H1 (cell line): Measurements from ENCODE around the gene RFX1. TPM values are rescaled to one million over a fixed set of nuclear protein-coding genes. Genes with fewer than 3 reads are reported as not detected.

Experiments used
- BRCA1 ChIP-seq: IDR thresholded peaks from 2 replicates; pipeline ENCODE4 v1.6.1; 2012; ENCODE audit warnings: low read depth, low read length, improper control_type of control experiment
- CEBPB ChIP-seq: IDR thresholded peaks from 2 replicates; pipeline ENCODE4 v1.6.1; 2012; ENCODE audit warnings: low read depth, low read length
- CHD1 ChIP-seq: IDR thresholded peaks from 2 replicates; pipeline ENCODE4 v1.6.1; 2012; ENCODE audit warnings: low read depth, low read length, improper control_type of control experiment
- CREB1 ChIP-seq: IDR thresholded peaks from 2 replicates; pipeline ENCODE4 v1.6.1; 2012; ENCODE audit warnings: inconsistent platforms
- CTBP2 ChIP-seq: IDR thresholded peaks from 2 replicates; pipeline ENCODE4 v1.7.0; 2011; ENCODE audit warnings: borderline replicate concordance, mild to moderate bottlenecking, moderate library complexity, mixed read lengths, low read length; ENCODE audit not compliant: insufficient read depth, insufficient read length
- HDAC6 ChIP-seq: IDR thresholded peaks from one replicate; pipeline ENCODE4 v1.7.1; 2012; ENCODE audit warnings: low read depth, mild to moderate bottlenecking, inconsistent platforms, low read length, moderate library complexity
- KDM5A ChIP-seq: fragments of 200-600 bp; IDR thresholded peaks from 2 replicates; pipeline ENCODE4 v1.7.1; 2012; ENCODE audit warnings: mild to moderate bottlenecking, low read length, inconsistent platforms, mixed read lengths
- NANOG ChIP-seq: IDR thresholded peaks from 2 replicates; pipeline ENCODE4 v1.6.1; 2011; ENCODE audit warnings: low read length, low read depth, mild to moderate bottlenecking, inconsistent platforms; ENCODE audit not compliant: insufficient read depth, poor library complexity, severe bottlenecking
- POU5F1 ChIP-seq: IDR thresholded peaks from 2 replicates; pipeline ENCODE4 v1.6.1; 2011; ENCODE audit warnings: low read depth, mild to moderate bottlenecking, low read length, moderate library complexity
- RBBP5 ChIP-seq: IDR thresholded peaks from 2 replicates; pipeline ENCODE4 v1.7.1; 2012; ENCODE audit warnings: low read depth, mild to moderate bottlenecking, inconsistent platforms, low read length, moderate library complexity, borderline replicate concordance
- RXRA ChIP-seq: IDR thresholded peaks from 2 replicates; pipeline ENCODE4 v1.6.1; 2011; ENCODE audit warnings: low read depth, mild to moderate bottlenecking, low read length, moderate library complexity; ENCODE audit not compliant: insufficient read depth
- SIN3A ChIP-seq, 2 experiments: IDR thresholded peaks in 1 of 2; conservative IDR thresholded peaks in 1 of 2; 2 replicates each; pipeline ENCODE4 v1.6.1; 2011 to 2012; ENCODE audit warnings: low read length in 2 of 2, improper control_type of control experiment in 1 of 2, low read depth in 1 of 2, mild to moderate bottlenecking in 1 of 2
- SP1 ChIP-seq: IDR thresholded peaks from 2 replicates; pipeline ENCODE4 v1.6.1; 2011; ENCODE audit warnings: low read depth, low read length
- SUZ12 ChIP-seq: fragments of 200-600 bp; sonication (generic); IDR thresholded peaks from 2 replicates; pipeline ENCODE4 v1.6.1; 2012; ENCODE audit warnings: mild to moderate bottlenecking, inconsistent platforms, low read length, moderate library complexity, mixed read lengths
- YY1 ChIP-seq: IDR thresholded peaks from 2 replicates; pipeline ENCODE4 v1.6.1; 2011; ENCODE audit warnings: low read depth, mild to moderate bottlenecking, low read length
- ZNF274 ChIP-seq: IDR thresholded peaks from 2 replicates; pipeline ENCODE4 v1.7.0; 2012; ENCODE audit warnings: low read length, borderline replicate concordance; ENCODE audit errors: extremely low read depth
- polyA plus RNA-seq, 7 experiments: library from polyadenylated mRNA; depleted of rRNA in 3 of 7; stranded (reverse) in 5 of 7; unstranded in 2 of 7; fragments of >200 nt in 5 of 7; fragments of 200-250 nt in 2 of 7; gene quantifications; 1 replicate in 5 of 7; 2 replicates in 1 of 7; 4 replicates in 1 of 7; pipeline versions ENCODE4 v1.2.1 to v1.2.3, GENCODE V29; 2011 to 2013; ENCODE audit warnings: missing spikeins in 2 of 7, mixed read lengths in 2 of 7
- total RNA-seq: library from RNA; stranded (reverse); fragmentation: NEBNext Ultra II Directional; extraction: Animal tissue kit (Norgen Biotek cat#: 25700); gene quantifications from 2 replicates; pipeline ENCODE4 v1.2.1, GENCODE V29; 2021
- TF ChIP-seq, protein P1 (sequence below), 3 experiments: IDR thresholded peaks; 1 replicate in 2 of 3; 2 replicates in 1 of 3; pipeline versions ENCODE4 v1.5.1 to v1.6.1; 2011; ENCODE audit warnings: low read length in 3 of 3, mild to moderate bottlenecking in 3 of 3, inconsistent platforms in 2 of 3, low read depth in 1 of 3, moderate library complexity in 1 of 3; ENCODE audit not compliant: insufficient read depth in 1 of 3; ENCODE audit errors: control extremely low read depth in 1 of 3
- TF ChIP-seq, protein P2 (sequence below): IDR thresholded peaks from 2 replicates; pipeline ENCODE4 v1.6.1; 2012; ENCODE audit warnings: low read length, inconsistent platforms
- TF ChIP-seq, protein P3 (sequence below): IDR thresholded peaks from 2 replicates; pipeline ENCODE4 v1.6.1; 2012; ENCODE audit warnings: inconsistent platforms

RFX1 gene
- total and polyA plus RNA-seq, 2 of the 8 experiments (the other 6 are each of a cell fraction or from before 2014, with no cell fraction given), result 4.9 to 17.0 TPM

DNA sequence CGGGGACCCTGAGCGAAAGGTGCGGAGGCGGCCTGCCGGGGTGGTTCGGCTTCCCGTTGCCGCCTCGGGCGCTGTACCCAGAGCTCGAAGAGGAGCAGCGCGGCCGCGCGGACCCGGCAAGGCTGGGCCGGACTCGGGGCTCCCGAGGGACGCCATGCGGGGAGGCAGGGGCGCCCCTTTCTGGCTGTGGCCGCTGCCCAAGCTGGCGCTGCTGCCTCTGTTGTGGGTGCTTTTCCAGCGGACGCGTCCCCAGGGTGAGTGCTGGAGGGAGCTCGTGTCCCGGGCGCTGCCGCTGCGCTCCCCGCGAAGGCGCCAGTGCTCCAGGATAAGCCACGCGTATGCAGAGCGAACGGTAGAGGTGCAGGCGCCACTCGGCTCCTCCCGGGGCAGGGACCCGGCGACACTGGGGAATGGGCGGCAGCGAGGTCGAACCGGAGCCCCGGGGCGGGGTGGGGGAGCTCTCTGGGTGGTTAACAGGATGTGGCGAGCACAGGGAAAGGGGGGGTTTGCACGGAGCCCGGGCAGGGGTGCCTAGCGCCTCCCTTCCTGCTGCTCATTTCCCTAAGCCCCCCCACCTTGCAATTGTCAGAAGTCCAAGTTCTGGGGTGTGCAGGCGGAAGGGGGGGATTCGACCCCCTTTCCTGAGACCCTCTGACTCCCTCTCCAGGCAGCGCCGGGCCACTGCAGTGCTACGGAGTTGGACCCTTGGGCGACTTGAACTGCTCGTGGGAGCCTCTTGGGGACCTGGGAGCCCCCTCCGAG, 25.8 kb upstream of the RFX1 start, which contains the start of gene IL27RA (continued):
- TF ChIP-seq RBBP5 (peak; percentile 82; the same call in 1 of the 2 replicates), SUZ12 (no peak), CHD1 (no peak), SP1 (no peak), CREB1 (no peak), CTBP2 (peak; percentile 26), ZNF274 (no peak), HDAC6 (no peak), POU5F1 (no peak), CEBPB (no peak), KDM5A (no peak), YY1 (no peak), SIN3A (conservative IDR thresholded peaks at IDR 0.05 in 1 of 2, IDR thresholded peaks at IDR 0.05 in 1 of 2; ENCODE audit: low read depth in 1 of 2, low read length in 2 of 2) (no peak), BRCA1 (no peak), RXRA (no peak), NANOG (no peak)
- TF ChIP-seq, protein P1, sequence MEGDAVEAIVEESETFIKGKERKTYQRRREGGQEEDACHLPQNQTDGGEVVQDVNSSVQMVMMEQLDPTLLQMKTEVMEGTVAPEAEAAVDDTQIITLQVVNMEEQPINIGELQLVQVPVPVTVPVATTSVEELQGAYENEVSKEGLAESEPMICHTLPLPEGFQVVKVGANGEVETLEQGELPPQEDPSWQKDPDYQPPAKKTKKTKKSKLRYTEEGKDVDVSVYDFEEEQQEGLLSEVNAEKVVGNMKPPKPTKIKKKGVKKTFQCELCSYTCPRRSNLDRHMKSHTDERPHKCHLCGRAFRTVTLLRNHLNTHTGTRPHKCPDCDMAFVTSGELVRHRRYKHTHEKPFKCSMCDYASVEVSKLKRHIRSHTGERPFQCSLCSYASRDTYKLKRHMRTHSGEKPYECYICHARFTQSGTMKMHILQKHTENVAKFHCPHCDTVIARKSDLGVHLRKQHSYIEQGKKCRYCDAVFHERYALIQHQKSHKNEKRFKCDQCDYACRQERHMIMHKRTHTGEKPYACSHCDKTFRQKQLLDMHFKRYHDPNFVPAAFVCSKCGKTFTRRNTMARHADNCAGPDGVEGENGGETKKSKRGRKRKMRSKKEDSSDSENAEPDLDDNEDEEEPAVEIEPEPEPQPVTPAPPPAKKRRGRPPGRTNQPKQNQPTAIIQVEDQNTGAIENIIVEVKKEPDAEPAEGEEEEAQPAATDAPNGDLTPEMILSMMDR (IDR thresholded peaks at IDR 0.05; ENCODE audit: control extremely low read depth in 1 of 3, insufficient read depth in 1 of 3, low read depth in 1 of 3, low read length in 3 of 3), result peak; percentile 76 to 82 (median 78)
- TF ChIP-seq, protein P2, sequence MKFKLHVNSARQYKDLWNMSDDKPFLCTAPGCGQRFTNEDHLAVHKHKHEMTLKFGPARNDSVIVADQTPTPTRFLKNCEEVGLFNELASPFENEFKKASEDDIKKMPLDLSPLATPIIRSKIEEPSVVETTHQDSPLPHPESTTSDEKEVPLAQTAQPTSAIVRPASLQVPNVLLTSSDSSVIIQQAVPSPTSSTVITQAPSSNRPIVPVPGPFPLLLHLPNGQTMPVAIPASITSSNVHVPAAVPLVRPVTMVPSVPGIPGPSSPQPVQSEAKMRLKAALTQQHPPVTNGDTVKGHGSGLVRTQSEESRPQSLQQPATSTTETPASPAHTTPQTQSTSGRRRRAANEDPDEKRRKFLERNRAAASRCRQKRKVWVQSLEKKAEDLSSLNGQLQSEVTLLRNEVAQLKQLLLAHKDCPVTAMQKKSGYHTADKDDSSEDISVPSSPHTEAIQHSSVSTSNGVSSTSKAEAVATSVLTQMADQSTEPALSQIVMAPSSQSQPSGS, result no peak
- TF ChIP-seq, protein P3, sequence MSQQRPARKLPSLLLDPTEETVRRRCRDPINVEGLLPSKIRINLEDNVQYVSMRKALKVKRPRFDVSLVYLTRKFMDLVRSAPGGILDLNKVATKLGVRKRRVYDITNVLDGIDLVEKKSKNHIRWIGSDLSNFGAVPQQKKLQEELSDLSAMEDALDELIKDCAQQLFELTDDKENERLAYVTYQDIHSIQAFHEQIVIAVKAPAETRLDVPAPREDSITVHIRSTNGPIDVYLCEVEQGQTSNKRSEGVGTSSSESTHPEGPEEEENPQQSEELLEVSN, result peak; percentile 48
